Embryonic facial prominence (tissue), 1 donor: ENCODE data around the gene KAZN.

Source experiments
- DNase-seq: peaks from one replicate; pipeline ENCODE4 v3.0.0-alpha.2; 2016; ENCODE audit errors: extremely low spot score

KAZN gene

DNA sequence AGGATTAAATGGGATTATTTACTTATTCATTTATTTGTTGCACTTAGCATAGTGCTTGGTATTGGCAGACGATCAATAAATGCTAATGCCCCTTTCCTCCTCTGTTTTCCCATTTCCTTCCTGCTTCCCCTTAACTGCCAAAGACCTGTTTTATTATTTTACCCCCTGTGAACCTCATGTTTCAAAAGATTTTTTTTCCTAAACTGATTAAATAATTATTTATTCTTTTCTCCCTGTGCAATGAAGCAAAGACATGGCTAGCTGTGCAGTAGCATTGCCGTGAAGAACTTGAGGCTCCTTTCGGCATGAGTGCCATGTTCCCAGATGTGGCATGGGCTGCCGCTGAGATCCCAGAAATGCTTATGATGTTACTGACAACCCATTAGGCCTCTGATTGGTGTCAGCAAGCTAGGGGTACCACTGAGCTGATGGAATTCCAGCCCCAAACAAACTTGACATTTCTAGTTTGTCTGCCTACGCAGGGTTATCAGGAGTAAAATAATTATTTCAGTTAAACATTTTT, 288.6 kb downstream of the KAZN start:
- DNase-seq, result no peak

DNA sequence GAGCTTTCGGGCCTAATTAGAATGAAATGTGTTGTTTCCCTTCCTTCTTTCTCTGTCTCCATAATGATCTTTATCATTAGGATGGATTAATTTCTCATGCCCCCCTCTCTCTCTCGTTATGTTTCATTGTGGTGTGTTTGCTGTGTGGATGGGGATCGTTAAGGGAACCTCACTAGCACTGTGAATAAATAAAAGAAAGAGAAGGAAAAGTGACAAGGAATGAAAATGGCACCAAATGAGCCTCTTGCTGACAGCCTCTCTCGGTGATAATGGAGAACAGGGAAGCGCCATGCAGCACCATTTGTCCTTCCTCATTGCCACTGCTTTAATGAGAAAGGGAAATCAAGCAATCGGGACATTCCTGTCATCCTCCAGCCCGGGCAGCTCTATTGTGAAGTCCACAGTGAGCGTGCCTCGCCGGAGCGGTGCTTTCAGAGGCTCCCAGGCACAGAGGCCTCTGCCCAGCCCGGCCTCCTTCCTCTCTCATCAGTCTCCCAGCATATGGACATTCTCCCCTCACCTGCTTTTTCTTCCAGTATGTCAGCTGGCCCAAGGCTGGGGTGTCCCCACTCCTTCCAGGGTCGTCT, 289.4 kb downstream of the KAZN start:
- no peak for DNase-seq

DNA sequence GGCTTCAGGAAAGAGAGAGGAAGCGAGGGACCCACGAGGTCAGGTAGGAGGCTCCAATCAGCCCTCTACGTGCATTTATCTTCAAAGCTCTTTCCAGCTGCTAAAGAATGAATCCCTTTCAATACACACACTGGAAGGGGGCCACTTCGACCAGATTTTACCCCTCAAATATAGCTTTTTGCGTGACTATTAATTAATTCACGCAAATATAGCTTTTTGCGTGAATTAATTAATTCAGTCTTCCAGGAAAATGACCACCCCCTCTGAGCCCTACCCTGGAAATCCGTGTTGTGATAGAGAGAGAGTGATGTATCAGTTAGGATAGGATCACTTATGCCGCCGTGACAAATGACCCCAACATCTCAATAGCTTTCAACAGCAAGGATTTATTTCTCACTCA, 289.9 kb downstream of the KAZN start:
- no peak for DNase-seq

DNA sequence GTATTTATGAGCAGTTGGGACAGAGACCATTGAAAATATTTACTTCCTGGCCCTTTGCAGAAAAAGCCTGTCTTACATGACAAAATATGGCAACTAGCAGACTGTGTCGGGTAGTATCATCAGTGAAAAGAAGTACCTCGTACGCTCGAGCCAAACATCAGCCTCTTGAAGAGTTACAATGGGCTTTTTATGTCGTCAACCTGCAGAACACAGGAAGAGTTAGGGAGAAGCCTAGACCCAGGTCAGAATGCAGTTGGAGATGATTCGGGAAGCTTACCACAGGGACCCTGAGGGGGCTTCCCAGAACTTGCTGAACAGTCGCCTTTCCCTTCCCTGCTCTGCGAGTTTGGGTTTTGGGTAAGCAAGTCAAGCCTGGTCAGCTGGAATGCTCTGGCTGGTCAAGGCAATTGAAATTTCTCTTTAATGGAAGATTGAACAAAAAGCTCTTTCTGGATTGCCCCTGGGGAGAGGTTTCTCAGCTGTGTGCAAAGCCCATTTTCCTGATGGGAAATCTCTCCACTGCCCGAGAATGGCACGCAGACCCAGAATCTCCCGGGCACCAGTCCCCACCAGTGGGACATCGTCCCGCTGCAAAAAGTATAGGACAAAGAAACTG, 291.4 kb downstream of the KAZN start:
- DNase-seq, result no peak

DNA sequence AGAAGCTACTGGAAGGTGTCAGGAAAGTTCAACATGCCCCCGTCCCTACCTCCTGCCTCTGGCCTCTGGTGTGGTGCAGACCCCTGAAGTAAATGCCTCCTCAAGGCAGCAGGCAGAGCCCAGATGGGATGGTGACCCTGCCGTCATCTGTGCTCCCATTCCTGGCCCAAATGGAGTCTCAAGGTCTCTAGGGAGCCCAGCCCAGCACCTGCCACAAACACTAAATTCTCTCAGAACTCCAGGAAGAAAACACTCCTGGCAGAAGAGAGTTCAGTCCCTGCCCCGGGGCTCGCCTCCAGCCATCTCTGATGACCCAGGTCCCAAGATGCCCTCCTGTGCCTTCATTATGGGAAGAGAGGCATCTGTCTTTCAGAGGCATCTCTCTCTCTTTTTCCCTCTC, 293.5 kb downstream of the KAZN start:
- DNase-seq, result no peak

DNA sequence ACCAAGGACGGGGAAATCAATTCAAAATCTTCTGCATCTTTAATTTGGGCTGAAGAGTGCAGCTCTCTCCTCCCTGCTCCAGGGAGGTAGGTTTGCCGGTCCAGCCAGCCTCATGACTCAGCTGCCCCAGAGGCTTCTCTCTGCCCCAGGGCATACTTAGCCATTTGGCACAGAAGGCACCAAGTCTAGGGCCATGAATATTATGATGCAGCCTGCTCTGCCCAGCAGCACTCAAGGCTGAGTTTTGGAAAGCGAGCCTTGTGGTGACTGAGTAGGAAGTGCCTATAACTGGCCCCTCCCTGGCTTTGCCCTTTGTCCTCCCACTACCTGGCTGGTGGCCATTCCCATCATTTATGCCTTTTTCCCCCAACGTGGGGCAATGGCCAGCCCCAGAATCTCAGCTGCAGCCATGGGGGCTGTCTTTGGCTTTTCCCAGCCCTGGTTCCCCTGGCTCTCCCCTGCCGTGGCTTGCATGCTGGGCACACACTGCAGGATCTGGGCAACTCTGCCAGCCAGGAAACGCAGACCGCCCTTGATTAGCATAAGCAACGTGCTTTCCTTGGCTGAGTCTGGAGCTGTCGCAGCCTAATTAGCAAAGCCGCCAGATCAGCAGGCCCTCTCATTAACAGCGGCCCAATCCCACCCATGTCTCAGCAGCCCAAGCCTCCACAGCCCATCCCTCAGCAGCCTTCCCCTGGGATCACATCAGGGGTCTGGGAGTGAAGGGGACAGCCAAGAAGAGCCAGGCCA, 296.5 kb downstream of the KAZN start:
- no peak for DNase-seq

DNA sequence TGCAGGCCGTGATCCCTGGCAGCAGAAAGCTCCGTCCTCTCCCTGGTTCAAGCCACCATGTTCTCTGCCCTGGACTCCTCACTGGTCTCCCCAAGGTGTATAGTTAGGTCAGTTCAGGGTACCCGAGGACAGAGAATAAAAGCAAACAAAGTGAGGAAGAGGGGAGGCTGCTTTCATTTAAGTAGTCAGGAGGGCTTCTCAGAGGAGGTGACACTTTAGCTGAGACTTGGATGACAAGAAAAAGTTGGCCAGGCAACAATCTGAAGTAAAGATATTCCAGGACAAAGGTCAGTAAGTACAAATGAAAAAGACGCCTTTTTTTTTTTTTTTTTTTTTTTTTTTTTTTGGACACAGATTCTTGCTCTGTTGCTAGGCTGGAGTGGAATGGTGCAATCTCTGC, 297.2 kb downstream of the KAZN start:
- DNase-seq, result no peak

DNA sequence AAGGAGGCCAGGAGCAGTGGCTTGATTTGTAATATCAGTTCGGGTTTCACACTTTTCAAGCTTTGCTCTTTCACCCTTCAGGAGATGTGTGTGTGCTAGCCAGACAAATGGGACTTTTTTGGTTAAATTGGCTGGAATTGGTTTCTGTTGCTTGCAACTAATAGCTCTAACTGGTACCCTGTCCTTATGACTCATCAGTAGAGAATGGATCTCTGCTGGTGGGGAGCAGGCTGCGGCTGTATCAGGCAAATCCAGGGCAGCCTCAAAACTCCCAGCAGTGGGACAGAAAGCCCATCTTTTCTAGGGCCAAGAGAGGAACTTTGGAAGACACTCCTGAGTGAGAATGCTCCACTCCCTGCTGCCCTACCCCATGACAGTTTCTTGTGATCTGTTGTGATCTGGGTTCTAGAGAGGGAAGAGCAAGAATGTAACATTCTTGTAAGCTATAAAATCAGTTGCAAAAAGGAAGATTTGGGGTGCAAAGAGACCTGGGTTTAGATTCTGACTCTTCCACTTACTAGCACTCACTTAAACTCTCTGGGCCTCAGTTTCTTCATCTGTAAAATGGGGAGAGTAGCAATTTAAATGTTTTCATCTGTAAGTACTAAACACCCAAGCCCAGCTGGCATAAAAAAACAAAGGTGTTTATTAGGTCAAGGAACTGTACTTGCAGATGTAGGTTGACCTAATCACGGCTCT, 298.0 kb downstream of the KAZN start:
- DNase-seq, result no peak

DNA sequence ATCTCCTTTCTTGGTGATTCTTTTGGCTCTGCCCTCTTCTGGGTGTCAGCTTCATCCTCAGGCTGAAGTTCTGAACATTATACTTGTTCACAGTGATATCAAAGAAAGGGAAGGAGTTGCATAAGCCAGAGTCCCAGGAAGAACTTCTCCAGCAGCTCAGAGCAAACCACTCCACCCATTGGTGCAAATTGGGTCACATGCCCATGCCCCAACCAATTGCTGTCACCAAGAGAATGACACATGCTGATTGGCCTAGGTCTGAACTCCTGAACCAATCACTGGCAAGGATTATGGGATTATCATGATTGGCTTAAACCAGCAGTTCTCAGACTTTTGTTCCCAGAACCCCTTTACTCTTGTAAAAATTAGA, 298.6 kb downstream of the KAZN start:
- no peak for DNase-seq

DNA sequence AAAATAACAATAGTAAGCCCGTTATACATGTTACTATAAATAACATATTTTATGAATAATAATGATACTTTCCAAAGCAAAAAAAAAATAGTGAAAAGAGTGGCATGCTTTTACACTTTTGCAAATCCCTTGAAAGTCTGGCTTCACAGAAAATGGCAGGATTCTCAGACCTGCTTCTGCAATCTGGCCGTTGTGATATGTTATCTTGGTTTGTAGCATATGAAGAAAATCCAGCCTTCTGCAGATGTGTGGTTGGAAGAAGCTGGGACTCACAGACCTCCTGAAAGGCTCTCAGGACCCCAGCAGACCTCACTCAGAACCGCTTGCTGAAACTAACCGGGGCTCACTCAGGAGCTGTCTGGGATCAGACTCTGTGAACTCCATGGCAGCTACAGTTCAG, 299.1 kb downstream of the KAZN start:
- DNase-seq, result no peak

DNA sequence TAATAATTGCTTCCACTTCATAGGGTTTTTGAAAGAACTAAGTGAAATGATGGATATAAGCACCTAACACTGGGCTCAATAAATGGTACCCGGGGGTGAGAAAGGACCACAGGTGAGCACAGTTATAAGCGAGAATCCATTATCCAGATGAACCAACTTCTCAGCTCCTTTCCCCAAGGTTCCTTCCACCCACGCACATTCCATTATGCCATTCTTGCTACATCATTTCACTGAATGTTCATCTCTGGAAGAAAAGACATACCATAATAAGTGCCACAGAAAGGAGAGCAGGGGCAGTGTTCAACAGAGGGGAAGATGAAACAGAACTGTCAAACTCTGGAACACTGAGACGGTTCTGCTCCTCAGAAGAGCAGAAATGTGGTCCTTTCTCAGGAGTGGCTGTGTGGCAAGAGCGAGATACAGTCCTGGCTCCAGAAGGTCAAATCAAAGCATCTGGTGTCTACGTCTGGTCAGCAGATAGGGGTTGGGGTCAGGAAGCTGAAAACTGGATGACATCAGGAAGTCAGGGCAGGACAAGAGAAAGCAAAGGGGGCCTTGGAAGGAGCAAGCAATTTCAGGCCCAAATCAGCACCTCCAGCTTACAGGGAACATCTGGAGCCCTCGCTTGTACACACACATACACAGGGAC, 299.6 kb downstream of the KAZN start:
- DNase-seq, result no peak

DNA sequence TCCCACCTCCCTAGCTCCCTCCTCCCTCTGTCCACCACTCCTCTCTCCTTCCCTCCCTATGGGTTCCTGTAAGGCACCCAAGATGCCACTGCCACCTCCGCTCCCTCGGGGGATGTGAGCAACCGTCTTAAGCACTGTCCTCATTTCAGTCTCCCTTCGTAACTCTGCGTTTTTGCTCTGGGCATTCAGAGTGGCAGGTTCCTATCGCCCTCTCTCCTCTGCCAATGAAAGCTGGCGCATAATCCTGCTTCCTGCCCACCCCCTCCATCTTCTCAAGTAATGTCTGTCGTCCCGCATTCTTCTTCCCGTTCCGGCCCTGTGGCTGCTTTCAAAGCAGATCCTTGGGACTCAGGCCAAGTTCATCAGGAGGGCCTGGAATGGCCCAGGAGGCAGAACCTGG, 301.2 kb downstream of the KAZN start:
- DNase-seq, result no peak

DNA sequence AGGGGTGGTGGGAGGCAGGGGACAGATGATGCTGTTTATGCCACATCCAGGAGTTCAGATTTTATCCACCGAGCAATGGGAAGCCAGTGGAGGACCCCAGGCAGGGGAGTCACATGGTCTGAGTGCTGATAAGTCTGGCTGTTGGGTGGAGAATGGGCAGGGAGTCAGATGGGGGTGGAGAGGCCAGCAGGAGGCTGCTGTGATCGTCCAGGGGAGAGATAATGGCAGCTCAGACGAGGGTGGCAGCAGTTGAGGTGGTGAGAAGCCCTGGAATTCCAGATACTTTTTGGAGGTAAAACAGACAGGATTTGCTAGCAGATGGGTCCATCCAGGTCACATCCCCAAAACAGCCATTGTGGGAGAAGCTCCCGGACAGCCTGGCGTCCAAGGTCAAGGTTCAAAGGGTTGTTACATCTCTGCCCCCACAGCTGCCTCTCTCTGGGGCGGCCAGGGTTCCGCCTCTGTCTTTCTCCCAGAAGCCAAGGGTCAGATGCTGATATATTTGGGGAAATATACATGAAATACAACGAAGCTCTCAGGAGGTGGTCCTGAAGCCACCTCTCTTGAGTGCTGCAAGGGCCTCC, 303.0 kb downstream of the KAZN start:
- DNase-seq, result no peak

DNA sequence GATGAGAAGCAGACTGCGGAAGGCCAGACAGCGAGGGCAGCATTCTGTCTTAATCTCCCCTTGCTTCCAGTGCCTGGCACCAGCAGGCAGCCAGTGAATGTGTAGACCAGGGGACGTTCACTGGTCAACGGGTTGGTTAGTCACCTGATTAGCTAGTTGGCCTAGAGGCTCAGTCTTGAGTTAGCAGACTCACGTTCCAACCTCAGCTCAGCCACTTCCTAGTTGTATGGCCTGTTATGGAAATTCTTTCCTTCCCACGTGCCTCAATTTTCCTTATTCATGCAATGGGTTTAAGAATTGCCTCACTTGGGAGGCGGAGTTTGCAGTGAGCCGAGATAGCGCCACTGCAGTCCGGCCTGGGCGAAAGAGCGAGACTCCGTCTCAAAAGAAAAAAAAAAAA, 305.4 kb downstream of the KAZN start:
- DNase-seq, result no peak

DNA sequence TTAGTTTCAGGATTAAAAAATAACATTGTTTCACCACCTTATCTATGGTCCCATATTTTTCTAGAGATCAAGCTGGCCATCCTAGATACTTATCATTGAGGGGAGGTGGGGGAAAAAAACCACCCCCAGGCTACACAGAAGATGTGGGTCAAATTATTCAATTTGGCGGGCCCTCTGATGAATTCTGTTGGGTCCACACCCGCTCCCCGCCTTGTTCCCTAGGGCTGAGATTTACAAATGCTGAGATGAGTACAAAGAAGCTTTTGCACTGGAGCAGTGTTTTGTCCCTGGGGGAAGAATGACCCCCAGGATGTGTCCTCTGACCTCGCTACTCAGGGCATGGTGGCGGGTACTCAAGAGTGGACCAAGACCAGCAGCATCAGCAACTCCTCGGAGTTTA, 308.2 kb downstream of the KAZN start:
- DNase-seq, result no peak

DNA sequence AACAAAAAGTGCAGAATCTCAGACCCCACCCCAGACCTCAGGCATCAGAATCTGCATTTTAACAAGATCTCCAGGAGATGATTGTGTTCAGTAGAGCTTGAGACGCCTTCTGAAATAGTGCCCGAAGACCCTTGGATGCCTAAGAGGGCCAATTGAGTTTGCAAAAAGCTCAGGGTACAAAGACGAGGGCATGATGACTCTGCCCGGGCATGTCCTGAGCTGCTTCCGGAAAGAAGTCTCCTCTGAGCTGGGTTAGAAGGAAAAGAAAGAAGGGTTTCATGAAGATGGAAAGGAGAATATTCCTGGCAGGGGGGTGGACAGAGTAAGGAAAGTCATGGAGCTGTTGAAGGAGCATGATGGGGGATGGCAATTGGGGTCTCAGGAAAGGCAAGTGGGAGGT, 308.9 kb downstream of the KAZN start:
- DNase-seq, result no peak

DNA sequence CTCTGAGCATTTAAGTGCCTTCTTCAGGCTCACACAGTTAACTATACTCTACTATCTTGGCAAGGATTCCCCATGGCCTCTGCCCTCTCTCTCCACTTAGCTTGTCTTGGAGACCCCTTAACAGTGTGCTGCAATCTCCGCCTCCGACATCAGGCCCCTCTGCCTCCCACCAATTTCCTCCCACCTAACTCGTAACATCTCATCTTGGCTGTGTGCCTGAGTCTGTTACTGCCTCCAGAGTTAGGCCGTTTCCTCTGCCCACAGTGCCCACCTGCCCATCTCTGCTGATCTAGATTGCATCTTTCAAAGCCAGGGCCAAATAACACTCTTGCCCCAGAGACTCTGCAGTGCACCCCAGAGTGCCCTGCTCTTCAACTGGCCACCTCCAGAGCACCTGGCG, 310.8 kb downstream of the KAZN start:
- DNase-seq, result no peak

DNA sequence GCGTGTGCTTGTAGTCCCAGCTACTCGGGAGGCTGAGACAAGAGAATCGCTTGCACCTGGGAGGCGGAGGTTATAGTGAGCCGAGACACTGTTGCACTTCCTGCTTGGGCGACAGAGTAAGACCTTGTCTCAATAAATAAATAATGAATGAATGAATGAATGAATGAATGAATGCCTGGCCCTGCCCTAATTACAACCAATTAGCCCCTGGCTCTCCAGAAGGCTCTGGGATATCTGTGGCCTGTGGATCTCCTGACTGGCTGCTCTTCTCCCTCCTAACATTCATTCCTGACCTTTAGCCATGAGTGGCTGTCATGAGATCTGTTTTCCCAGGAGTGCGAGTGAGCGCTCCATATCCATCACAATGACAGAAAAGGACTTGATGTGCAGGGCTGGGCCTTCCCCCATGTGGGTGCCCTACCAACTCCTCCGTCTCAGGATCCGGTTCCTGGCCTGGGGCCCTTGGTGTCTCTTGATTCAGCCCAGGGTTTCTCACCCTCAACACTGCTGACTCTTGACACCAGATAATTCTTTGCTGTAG, 311.5 kb downstream of the KAZN start:
- no peak for DNase-seq

DNA sequence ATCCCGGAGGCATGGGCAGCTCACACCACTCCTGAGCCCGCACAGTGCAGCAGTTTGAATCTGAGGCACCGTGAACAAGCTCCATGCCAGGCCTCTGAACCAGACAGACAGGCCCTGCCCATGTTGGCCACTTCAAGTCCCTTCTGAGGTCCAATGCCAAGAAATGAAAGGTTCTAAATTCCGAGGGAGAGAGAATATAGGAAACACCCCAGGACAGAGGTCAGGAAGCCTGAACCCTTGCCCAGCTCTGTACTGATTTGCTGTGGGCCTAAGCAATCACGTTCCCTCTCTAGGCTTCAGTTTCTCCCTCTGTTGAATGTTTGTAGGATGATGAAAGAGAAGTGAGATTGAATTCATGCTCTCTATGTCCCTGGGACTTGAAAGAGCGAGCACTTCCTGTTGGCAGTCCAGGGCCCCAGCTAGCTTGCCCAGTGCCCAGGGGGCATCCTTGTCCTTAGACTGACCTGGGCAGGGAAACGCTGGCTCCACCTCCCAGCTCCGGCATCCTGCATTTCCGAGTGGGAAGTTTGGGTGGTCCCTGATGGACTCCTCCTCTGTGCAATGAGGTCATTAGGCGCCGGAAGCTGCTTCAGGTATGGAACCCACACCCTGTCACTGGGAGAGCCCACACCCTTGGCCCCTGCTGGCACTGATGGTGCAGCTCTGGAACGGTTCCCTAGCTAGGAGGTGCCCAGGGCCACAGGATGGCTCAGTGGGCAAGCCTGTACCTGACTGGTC, 312.7 kb downstream of the KAZN start:
- no peak for DNase-seq

DNA sequence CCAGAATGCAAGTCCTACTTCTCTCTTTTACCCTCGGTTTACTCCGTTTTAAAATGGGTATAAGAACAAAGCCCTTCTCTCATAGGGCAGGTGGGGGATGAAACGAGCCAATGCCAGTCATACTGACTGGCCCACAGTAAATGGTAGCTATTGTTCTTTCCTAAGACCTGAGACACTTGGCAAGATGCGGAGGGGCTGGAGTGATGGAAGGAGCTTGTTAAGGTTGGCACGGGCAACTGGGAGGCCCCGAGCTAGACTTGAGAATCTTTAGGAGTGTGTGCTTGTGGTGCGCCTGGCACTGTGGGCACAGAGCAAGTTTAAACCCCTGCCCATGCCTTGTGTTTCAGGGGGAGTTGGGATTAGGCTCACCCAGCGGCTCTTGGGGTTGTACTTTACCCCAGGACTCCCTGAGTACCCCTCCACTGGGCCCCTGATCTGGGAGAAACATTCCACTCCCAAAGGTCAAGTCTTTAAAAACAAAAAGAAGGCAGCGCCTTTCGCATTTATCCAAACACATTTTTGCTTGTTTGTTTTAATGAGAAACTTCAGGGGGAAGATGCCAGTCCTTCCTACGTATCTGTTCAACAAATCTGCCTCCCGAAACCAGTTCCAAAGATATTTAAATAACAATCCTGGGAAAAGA, 314.5 kb downstream of the KAZN start:
- DNase-seq, result no peak
